ENCODE results near the gene GMPPA.

Gene GMPPA

GRCh38 chr2:219502618-219503017 lies 3.9 kb downstream of the GMPPA start:
- DNase-seq (ENCODE audit: low read depth, low spot score) = no peak
- TF ChIP-seq, protein P1, sequence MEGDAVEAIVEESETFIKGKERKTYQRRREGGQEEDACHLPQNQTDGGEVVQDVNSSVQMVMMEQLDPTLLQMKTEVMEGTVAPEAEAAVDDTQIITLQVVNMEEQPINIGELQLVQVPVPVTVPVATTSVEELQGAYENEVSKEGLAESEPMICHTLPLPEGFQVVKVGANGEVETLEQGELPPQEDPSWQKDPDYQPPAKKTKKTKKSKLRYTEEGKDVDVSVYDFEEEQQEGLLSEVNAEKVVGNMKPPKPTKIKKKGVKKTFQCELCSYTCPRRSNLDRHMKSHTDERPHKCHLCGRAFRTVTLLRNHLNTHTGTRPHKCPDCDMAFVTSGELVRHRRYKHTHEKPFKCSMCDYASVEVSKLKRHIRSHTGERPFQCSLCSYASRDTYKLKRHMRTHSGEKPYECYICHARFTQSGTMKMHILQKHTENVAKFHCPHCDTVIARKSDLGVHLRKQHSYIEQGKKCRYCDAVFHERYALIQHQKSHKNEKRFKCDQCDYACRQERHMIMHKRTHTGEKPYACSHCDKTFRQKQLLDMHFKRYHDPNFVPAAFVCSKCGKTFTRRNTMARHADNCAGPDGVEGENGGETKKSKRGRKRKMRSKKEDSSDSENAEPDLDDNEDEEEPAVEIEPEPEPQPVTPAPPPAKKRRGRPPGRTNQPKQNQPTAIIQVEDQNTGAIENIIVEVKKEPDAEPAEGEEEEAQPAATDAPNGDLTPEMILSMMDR (IDR thresholded peaks at IDR 0.05; ENCODE audit: low read depth, low read length) = no peak
- in situ Hi-C loops (cut with HindIII; ENCODE audit: low sequenced_read_pairs) = no loop called here
- H3K4me3 ChIP-seq (ENCODE audit: low read depth, low read length) = no peak overlapping the region

- TF ChIP-seq, protein P1 (IDR thresholded peaks at IDR 0.05; ENCODE audit: low read depth, low read length) = no peak
- no peak overlapping the region for H3K4me3 ChIP-seq (ENCODE audit: low read depth, low read length)
- in situ Hi-C loops (cut with HindIII; ENCODE audit: low sequenced_read_pairs) = no loop called here
- DNase-seq (ENCODE audit: low read depth, low spot score) = no peak
Measured at GRCh38 chr2:219505585-219505984, 6.9 kb downstream of the GMPPA start.

DNA sequence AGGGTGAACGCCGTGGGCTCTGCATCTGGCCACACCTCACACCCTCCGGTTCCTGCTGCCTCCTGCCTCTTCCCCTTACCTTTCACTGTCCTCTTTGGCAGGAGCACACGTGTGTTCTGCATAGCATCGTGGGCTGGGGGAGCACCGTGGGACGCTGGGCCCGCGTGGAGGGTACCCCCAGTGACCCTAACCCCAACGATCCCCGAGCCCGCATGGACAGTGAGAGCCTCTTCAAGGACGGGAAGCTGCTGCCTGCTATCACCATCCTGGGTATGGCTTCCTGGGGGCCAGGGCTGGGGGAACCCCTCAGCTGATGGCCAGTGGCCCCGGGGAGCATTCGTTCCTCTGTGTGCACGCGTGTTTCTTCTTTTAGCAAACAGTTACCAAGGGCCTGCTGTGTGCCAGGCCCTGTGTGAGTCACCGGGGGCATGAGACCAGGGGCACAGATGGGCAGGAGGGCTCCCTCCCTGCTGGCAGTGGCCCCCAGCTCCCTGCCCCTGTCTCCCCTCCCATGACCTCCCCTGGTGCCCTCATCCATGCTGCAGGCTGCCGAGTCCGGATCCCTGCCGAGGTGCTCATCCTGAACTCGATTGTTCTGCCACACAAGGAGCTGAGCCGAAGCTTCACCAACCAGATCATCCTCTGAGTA lies 7.6 kb downstream of the GMPPA start:
- DNase-seq (ENCODE audit: low read depth, low spot score) = no peak
- H3K4me3 ChIP-seq (ENCODE audit: low read depth, low read length) = no peak overlapping the region
- TF ChIP-seq, protein P1 (IDR thresholded peaks at IDR 0.05; ENCODE audit: low read depth, low read length) = no peak
- in situ Hi-C loops (cut with HindIII; ENCODE audit: low sequenced_read_pairs) = no loop called here

DNA sequence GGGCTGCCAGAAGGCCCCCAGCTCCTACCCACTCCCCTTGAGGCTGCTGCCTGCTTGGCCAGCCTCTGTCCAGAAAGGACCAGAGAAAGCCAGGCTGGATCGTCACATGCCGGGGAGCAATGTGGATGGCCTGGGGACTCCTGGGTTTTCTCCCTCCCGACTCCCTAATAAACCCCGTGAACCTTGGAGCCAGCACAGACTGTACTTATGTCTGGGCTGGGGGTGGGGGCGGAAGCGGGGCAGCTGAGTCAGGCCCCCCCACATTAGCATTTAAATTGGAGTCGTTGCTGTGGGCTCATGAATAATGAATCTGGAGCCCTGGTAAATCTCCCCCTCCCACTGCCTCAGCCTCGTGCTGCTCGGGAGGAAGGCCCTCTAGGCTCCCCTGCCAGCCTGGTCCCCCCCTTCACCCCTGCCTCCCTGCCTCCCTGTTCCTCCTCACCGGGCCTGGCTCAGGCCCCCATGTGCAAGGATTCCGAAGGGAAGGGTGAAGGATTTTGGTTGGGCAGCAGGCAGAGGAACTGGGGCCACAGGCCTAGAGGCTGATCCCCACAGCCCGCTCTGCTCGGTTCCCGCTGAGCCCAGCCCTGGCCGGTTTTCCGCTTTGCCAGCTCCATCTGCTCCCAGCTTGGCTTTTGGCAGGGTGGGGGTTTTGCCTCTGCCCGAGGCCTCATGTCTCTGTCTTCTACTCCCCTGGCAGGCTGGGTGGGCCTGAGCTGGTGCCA lies 8.3 kb downstream of the GMPPA start:
- in situ Hi-C loops (cut with HindIII; ENCODE audit: low sequenced_read_pairs) = no loop called here
- TF ChIP-seq, protein P1 (IDR thresholded peaks at IDR 0.05; ENCODE audit: low read depth, low read length) = no peak

GRCh38 chr2:219507581-219508443 lies 9.1 kb downstream of the GMPPA start:
- in situ Hi-C loops (cut with HindIII; ENCODE audit: low sequenced_read_pairs) = no loop called here
- no peak for DNase-seq (ENCODE audit: low read depth, low spot score)
- TF ChIP-seq, protein P1 (IDR thresholded peaks at IDR 0.05; ENCODE audit: low read depth, low read length) = no peak
- no peak overlapping the region for H3K4me3 ChIP-seq (ENCODE audit: low read depth, low read length)

More for the DNA sequence above, 8.3 kb downstream of the GMPPA start:
- no peak overlapping the region for H3K4me3 ChIP-seq (ENCODE audit: low read depth, low read length)
- DNase-seq (ENCODE audit: low read depth, low spot score) = peak; percentile 16

DNA sequence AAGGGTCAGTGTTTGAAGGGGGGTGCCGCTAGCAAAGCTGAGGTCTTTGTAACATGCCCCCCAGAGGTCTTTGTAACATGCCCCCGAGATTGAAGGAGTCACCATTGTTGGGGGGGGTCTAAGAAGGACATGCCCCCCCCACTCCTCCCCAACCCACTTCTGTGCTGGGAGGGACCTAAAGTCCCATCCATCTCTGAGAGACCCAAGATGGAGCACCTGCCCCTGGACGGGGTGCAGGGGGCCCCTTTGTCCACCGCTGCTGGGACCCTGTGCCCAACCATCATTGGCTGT lies 9.7 kb downstream of the GMPPA start:
- in situ Hi-C loops (cut with HindIII; ENCODE audit: low sequenced_read_pairs) = no loop called here
- no peak for DNase-seq (ENCODE audit: low read depth, low spot score)
- TF ChIP-seq, protein P1 (IDR thresholded peaks at IDR 0.05; ENCODE audit: low read depth, low read length) = no peak
- H3K4me3 ChIP-seq (ENCODE audit: low read depth, low read length) = no peak overlapping the region
